ENCODE results near the gene CADM1. TPM values are rescaled to one million over a fixed set of nuclear protein-coding genes. Genes with fewer than 3 reads are reported as not detected.

CADM1 gene
- total RNA-seq, 1 donor = 86.5 TPM

DNA sequence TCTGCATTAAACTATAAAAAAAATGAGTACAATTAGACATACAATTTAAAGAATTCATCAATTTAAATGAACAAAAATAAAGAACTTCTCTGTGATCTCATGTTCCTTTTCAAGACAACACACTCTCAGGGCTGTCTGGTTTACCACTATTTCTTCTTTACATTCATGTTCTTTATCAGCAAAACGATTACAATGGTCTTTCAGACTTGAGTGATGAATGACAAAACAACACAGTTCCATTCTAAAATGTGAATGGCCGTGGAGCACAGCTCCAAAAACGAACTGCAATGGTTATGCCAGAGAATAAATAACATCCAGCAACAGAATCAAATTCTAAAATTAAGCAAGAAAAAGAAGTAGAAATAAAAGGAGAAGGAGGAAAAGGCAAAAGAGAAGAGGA lies 113.1 kb downstream of the CADM1 start:
- Histone ChIP-seq H4K20me1 (ENCODE audit: insufficient read depth, low read length) (no peaks in the 10 kb centered on the region), H3K79me2 (ENCODE audit: insufficient read depth, low read length) (no peaks in the 10 kb centered on the region), H2AFZ (ENCODE audit: low read length) (no peak overlapping the region), H3K27me3 (ENCODE audit: insufficient read depth, low read length) (no peaks in the 10 kb centered on the region), H3K4me3 (ENCODE audit: insufficient read depth, low read length) (no peak overlapping the region), H3K4me2 (ENCODE audit: insufficient read depth, low read length) (no peak overlapping the region), H3K36me3 (ENCODE audit: insufficient read depth, low read length) (no peaks in the 10 kb centered on the region), H3K9me3 (ENCODE audit: low read depth, low read length) (no peaks in the 10 kb centered on the region), H3K27ac (ENCODE audit: low read depth, low read length) (no peak overlapping the region), H3K4me1 (ENCODE audit: insufficient read depth, low read length) (no peaks in the 10 kb centered on the region)
- DNase-seq (ENCODE audit: insufficient read length, low spot score, missing footprints) = no peak
- TF ChIP-seq, protein P1, sequence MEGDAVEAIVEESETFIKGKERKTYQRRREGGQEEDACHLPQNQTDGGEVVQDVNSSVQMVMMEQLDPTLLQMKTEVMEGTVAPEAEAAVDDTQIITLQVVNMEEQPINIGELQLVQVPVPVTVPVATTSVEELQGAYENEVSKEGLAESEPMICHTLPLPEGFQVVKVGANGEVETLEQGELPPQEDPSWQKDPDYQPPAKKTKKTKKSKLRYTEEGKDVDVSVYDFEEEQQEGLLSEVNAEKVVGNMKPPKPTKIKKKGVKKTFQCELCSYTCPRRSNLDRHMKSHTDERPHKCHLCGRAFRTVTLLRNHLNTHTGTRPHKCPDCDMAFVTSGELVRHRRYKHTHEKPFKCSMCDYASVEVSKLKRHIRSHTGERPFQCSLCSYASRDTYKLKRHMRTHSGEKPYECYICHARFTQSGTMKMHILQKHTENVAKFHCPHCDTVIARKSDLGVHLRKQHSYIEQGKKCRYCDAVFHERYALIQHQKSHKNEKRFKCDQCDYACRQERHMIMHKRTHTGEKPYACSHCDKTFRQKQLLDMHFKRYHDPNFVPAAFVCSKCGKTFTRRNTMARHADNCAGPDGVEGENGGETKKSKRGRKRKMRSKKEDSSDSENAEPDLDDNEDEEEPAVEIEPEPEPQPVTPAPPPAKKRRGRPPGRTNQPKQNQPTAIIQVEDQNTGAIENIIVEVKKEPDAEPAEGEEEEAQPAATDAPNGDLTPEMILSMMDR (IDR thresholded peaks at IDR 0.05; ENCODE audit: extremely low read depth, low read depth, low read length) = no peak

DNA sequence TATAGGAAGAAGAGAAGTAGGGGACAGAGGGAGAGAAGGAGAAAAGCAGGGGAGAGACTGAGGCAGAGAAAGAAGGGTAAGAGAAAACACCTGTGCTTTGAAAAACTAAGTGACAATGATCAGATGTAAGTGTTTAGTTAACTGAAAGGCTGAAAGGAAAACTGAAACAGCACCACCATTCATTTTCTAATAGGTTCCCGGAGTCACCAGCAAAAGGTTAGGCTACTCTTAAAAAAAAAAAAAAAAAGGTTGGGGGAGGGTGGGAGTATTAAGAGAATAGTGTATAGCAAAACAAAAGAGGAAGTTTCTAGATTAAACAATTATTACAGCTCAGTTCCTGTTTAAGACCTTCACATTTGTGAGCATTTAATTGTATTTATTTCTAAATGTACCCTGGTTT lies 113.8 kb downstream of the CADM1 start:
- TF ChIP-seq, protein P1 (IDR thresholded peaks at IDR 0.05; ENCODE audit: extremely low read depth, low read depth, low read length) = no peak
- Histone ChIP-seq H3K9me3 (ENCODE audit: low read depth, low read length) (no peaks in the 10 kb centered on the region), H3K27me3 (ENCODE audit: insufficient read depth, low read length) (no peaks in the 10 kb centered on the region), H3K36me3 (ENCODE audit: insufficient read depth, low read length) (no peaks in the 10 kb centered on the region), H3K4me3 (ENCODE audit: insufficient read depth, low read length) (no peak overlapping the region), H4K20me1 (ENCODE audit: insufficient read depth, low read length) (no peaks in the 10 kb centered on the region), H3K79me2 (ENCODE audit: insufficient read depth, low read length) (no peaks in the 10 kb centered on the region), H3K27ac (ENCODE audit: low read depth, low read length) (no peak overlapping the region), H3K4me1 (ENCODE audit: insufficient read depth, low read length) (no peaks in the 10 kb centered on the region), H2AFZ (ENCODE audit: low read length) (no peak overlapping the region), H3K4me2 (ENCODE audit: insufficient read depth, low read length) (no peak overlapping the region)
- no peak for DNase-seq (ENCODE audit: insufficient read length, low spot score, missing footprints)

DNA sequence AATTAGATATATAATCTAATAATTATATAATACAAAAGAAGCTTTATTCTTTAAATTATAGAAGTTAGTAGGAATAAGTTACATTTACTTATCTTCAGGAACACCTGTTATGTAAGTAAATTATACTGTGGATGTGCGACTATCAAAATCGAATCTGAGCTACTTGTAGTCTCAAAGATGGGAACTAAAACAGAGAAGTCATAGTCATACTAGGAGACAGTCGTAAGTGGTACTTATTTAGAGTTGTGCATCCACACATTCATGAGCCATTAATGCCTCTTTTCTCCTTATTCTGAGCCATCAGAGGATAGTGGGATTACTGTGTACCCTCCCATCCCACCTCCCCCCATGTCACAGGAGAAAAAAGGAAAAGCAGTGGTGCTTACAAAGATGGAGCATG lies 114.4 kb downstream of the CADM1 start:
- TF ChIP-seq, protein P1 (IDR thresholded peaks at IDR 0.05; ENCODE audit: extremely low read depth, low read depth, low read length) = no peak
- Histone ChIP-seq H3K27ac (ENCODE audit: low read depth, low read length) (no peak overlapping the region), H3K4me3 (ENCODE audit: insufficient read depth, low read length) (no peak overlapping the region), H2AFZ (ENCODE audit: low read length) (no peak overlapping the region), H3K4me2 (ENCODE audit: insufficient read depth, low read length) (no peak overlapping the region), H3K27me3 (ENCODE audit: insufficient read depth, low read length) (no peaks in the 10 kb centered on the region), H3K9me3 (ENCODE audit: low read depth, low read length) (no peaks in the 10 kb centered on the region), H3K36me3 (ENCODE audit: insufficient read depth, low read length) (no peaks in the 10 kb centered on the region), H3K79me2 (ENCODE audit: insufficient read depth, low read length) (no peaks in the 10 kb centered on the region), H3K4me1 (ENCODE audit: insufficient read depth, low read length) (no peaks in the 10 kb centered on the region), H4K20me1 (ENCODE audit: insufficient read depth, low read length) (no peaks in the 10 kb centered on the region)
- no peak for DNase-seq (ENCODE audit: insufficient read length, low spot score, missing footprints)

DNA sequence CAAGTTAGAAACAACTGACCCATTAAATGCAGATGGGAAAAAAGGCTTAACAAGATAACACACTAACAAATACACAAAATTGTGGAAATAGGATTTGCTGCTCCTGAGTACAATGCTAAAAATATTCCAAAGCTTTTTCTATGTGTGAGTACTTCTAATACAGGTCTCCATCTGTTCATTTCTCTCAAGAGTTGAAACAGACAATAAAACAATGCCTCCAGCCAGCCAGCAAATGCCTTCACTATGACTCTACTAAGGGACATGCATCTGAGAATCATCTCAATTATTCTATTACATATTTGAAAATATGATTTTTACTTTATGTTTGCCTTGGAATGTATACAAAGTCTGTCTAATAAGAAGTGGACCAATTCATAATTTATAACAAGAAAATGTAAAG lies 119.0 kb downstream of the CADM1 start:
- H3K4me2 ChIP-seq (ENCODE audit: insufficient read depth, low read length) = no peak overlapping the region
- H3K4me3 ChIP-seq (ENCODE audit: insufficient read depth, low read length) = no peak overlapping the region
- no peaks in the 10 kb centered on the region for H3K36me3 ChIP-seq (ENCODE audit: insufficient read depth, low read length)
- no peak overlapping the region for H2AFZ ChIP-seq (ENCODE audit: low read length)
- no peaks in the 10 kb centered on the region for H3K9me3 ChIP-seq (ENCODE audit: low read depth, low read length)
- no peak overlapping the region for H3K27ac ChIP-seq (ENCODE audit: low read depth, low read length)
- no peaks in the 10 kb centered on the region for H3K4me1 ChIP-seq (ENCODE audit: insufficient read depth, low read length)
- no peaks in the 10 kb centered on the region for H3K27me3 ChIP-seq (ENCODE audit: insufficient read depth, low read length)
- DNase-seq (ENCODE audit: insufficient read length, low spot score, missing footprints) = no peak
- H4K20me1 ChIP-seq (ENCODE audit: insufficient read depth, low read length) = no peaks in the 10 kb centered on the region
- H3K79me2 ChIP-seq (ENCODE audit: insufficient read depth, low read length) = no peaks in the 10 kb centered on the region
- TF ChIP-seq, protein P1 (IDR thresholded peaks at IDR 0.05; ENCODE audit: extremely low read depth, low read depth, low read length) = no peak

Data from osteoblast (primary cell).